SK-N-SH treated with all-trans-retinoic acid at 6 μM for 48 hours (cell line): Measurements from ENCODE around the gene NKD1.

ENCODE experiments used
- CSDC2 ChIP-seq: fragments of 250-450 bp; sonication (Bioruptor Pico); IDR thresholded peaks from 2 replicates; pipeline ENCODE4 v1.5.0; 2020; ENCODE audit warnings: mild to moderate bottlenecking, moderate library complexity
- CSRNP3 ChIP-seq: fragments of 250-450 bp; sonication (Bioruptor Pico); IDR thresholded peaks from 2 replicates; pipeline ENCODE4 v1.5.1; 2021; ENCODE audit warnings: mild to moderate bottlenecking, moderate library complexity
- ESRRG ChIP-seq: fragments of 250-450 bp; sonication (Bioruptor Pico); IDR thresholded peaks from 2 replicates; pipeline ENCODE4 v1.6.1; 2021; ENCODE audit warnings: mild to moderate bottlenecking
- PPARA ChIP-seq: fragments of 250-450 bp; sonication (Bioruptor Pico); IDR thresholded peaks from 2 replicates; pipeline ENCODE4 v1.5.0; 2020; ENCODE audit warnings: mild to moderate bottlenecking, borderline replicate concordance
- RARB ChIP-seq: fragments of 250-450 bp; sonication (Bioruptor Pico); IDR thresholded peaks from 2 replicates; pipeline ENCODE4 v1.8.0; 2021; ENCODE audit warnings: mild to moderate bottlenecking, moderate library complexity
- ZFP30 ChIP-seq: fragments of 450-650 bp; formaldehyde crosslinking; IDR thresholded peaks from 2 replicates; pipeline ENCODE4 v1.5.0; 2022; ENCODE audit warnings: mild to moderate bottlenecking, moderate library complexity

GRCh38 chr16:50605733-50606430, 57.7 kb downstream of the NKD1 start:
- TF ChIP-seq RARB = no peak
- TF ChIP-seq CSDC2 (CRISPR knock-in tag) = no peak
- TF ChIP-seq PPARA (CRISPR knock-in tag) = no peak
- no peak for TF ChIP-seq ESRRG (CRISPR knock-in tag)
- no peak for TF ChIP-seq CSRNP3 (CRISPR knock-in tag)
- no peak for TF ChIP-seq ZFP30 (CRISPR knock-in tag)
